GM18520 (cell line): Measurements from ENCODE around the gene OFD1.
A peak's percentile ranks its signal among the peaks of the same experiment; 100 is the strongest.

ENCODE experiments used
- ATAC-seq: cut with Tn5 transposase; IDR thresholded peaks from one replicate; pipeline ENCODE4 v1.9.1; 2021; ENCODE audit not compliant: unreplicated experiment

Gene OFD1

DNA sequence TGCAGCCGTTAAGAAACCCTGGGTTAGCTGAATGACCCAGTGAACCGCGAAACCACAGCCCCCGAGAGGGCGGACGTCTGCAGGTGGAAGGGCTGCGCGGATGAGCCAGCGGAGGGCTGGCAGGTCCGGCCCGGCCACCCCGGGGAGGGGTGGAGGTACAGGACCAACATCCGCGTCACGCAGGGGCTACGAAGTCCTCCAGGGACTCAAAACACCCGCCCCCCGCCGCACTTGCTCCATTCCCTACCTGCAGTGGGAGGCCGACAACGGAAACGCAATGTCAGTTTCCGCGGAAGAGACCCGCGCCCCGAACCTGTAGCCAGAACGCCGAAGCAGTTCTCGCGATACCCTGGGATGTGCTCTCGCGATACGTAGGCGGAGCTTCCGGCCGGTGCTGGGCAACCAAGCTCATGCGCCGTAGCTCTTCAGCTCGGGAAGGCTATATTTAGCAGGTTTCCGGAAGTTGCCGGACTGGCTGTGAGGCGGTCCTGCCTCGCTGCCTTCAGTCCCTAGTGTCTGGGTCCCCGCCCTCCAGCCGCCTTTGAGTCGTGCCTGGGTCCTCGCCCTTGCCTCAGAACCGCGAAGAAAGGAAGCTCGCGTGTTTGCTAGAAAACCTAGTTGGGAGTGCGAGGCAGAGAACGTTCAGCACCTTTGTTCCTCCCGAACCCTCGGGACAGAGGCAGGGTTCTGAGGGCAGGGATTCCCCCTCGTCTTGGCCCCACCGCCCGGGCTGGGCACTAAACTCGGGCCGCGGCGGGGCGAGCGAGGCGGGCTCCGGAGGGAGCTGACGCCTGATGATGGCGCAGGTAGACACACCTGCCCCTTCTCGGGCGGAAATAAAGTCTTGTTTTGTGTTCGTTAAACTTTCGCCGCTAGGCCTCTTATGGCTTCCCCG is at the start of gene OFD1, which contains the start of gene TRAPPC2:
TSS of gene OFD1 (plus strand) at position 471 of the 895 bp plus-strand sequence. CDS start at position 795, 324 bp downstream.
TSS of gene TRAPPC2 (minus strand) at position 343 of the 895 bp plus-strand sequence. CDS start 14,657 bp downstream, outside the sequence.
- peak; percentile 83 for ATAC-seq

DNA sequence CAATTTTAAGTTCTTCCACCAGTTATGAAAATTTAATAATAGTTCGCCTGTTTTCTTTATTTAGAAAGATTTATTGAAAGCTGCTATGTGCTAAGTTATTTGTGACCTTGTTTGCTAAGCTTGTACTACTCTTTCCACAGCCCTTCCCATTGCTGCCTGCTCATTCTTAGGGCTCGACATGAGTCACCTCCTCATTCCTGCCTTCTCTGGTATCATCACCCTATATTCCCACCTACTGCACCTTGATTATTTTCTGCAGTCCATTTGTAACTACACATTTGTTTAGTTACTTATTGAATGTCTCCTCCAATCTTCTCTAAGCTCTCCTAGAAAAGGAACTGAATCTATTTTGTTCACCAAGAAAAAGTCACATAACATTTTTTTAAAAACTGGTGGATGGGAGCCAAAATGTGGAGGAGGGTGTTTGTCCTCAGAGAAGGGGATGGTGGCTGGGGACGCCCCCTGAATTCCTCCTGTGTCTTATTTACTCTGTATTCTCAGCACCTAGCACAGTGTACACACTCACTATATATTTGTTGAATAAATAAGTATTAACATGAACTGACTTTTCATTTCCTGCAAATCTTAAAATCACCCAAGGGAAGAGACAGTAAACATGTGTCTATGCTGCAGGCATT is 49.3 kb upstream of the OFD1 start:
- no peak for ATAC-seq

DNA sequence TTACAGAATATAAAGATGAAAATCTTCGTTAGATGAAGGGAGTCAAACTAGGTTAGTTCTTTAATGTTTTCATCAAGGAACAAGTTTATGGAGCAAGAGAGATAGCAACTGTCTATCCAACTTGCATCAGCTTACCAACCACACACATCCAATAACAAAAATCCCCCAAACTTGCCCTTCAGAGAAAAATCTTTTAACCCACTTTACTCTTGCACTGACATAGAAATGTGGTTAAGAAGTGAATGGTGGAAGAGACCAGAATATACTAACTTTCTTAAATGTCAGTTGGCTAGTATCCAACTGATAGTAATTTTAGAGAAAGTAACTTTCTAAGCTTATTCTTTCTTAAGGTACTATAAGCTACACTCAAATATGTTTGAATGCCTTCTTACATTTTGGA is 47.3 kb upstream of the OFD1 start:
- ATAC-seq, result no peak

GRCh38 chrX:13688384-13688957 is 46.1 kb upstream of the OFD1 start:
- no peak for ATAC-seq

GRCh38 chrX:13688958-13689740 is 45.4 kb upstream of the OFD1 start, which contains the start of gene RAB9A:
TSS of gene RAB9A (plus strand) at chrX:13689128. CDS start at chrX:13708747, 19,619 bp downstream.
- ATAC-seq, result peak; percentile 57

DNA sequence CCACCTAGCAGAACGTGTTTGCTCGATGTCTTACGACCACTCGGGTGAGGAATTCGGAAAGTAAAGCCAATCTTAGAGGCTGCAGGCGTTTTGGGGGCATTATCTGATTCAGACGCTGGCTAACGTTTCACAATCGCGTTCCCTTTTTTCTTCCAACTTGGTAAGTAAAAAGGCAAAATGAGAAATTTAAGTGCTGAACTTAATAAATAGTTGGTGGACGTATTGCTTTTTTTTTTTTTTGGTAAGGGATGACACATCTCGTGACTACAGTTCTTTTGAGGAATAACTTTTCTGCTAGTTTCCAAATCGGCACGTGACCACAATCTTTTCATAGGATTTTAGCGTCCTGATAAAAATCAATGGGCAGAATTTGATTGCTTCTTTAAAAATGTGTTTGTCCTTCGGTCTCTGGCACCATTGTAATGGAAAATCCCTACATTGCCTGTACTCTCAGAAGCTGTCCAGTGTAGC is 44.8 kb upstream of the OFD1 start:
- no peak for ATAC-seq

DNA sequence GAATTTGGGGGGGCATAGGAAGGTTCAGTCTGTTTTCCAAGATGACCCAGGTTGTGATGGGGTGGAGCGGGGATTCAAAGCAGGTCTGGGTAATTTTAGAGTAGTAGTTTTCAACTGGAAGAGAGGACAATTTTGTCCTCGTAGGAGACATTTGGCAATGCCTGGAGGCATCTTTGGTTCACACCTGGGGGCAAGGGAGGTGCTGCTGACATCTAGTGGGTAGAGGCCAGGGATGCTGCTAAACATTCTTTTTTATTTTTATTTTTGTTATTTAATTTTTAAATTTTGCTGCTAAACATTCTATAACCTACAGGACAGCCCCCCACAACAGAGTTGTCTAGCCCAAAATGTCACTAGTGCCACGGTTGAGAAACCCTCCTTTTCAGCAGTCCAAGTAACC is 43.7 kb upstream of the OFD1 start:
- ATAC-seq, result no peak

GRCh38 chrX:13691841-13692371 is 42.6 kb upstream of the OFD1 start:
- no peak for ATAC-seq

DNA sequence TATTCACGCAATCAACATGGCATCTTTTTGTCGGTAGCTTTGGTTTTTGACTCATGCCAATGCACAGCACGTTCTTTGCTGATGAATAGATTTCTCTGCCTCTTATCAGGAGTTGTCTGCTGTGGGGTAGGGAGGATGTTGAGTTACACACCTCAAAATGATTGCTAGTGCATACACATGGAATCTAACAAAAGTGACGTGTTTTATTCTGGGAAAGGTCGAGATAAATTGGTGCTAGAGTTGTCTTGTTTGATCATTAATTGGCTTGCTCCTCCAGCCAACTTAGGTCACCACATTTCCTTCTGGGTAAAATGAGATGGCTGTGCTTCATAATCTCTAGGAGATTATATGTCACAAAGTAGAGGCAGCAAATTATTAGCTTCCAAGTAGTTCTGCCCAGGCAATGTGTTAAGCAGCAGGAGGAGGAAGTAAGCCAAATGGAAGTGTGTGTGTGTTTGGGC is 41.7 kb upstream of the OFD1 start:
- no peak for ATAC-seq

DNA sequence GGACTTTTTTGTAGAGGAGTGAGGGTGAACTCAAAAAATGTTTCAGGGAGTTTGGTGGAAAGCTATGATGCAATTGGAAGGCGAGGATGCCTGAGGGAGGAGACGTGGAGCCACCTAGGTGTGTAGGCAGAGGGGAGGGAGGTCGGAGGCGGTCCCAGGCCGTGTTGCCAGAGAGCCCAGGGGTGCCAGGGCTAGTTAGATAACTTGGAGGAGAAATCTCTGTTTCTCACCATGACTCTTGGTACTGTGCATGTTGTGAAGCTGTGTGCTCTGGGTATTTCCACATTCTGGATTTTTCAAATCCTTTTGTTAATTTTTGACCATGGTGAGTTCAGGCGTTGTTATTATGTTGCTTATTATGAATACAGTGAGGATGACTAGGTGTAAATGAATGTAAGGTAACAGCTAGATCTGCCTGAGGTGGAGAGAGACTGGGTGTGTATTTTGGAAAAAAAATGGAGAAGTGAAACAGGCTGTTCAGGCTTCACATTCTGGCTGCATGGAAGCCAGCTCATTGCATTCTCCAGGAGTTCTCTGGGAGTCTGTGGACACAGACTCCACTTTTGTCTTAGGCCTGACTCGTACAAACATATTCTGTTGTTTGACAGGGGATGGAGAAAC is 41.1 kb upstream of the OFD1 start:
- no peak for ATAC-seq

- ATAC-seq, result no peak
Observed at GRCh38 chrX:13694359-13694758, 40.2 kb upstream of the OFD1 start.

DNA sequence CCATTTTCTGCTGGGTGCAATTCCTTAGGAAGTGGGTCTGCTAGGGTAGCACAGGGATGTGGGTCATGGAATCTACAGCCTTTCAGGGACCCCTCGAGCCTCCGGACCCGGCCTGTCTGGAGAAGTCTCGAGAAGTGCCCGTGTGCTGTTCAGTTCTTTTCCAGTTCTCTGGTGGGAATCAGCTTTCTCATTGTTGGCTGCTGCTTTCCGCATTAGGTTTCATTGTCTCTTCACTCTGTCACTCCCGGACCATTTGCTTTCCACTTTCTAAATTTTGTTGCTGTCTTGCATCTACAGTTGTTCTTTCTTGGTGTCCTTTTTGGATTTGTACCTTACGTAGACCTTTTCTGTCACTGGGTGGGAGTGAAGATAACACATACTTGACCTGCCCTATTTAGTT is 39.6 kb upstream of the OFD1 start:
- ATAC-seq, result no peak

DNA sequence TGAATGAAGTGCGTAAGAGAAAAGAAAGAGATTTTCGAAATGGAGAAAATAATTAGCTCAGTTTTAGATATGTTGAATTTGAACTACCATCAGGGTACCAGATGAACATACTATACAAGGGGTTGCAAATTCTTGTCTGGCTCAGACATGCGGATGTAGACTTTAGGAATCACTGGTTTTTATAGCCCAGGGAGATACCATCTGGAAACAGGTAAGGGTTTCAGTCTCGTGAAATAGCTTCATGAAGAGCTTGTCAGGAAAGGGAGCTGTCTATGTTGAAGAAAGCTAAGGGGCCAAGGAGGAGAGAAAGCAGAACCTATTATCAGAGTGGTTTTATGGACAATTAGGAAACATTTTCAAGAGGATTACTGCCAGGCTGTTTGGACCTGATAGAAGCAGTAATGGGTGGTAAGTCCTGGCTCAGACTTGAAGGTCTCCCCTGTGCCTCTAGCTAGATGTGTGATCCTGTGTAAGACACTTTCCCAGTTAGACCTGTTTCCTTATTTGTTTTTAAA is 38.9 kb upstream of the OFD1 start:
- no peak for ATAC-seq

DNA sequence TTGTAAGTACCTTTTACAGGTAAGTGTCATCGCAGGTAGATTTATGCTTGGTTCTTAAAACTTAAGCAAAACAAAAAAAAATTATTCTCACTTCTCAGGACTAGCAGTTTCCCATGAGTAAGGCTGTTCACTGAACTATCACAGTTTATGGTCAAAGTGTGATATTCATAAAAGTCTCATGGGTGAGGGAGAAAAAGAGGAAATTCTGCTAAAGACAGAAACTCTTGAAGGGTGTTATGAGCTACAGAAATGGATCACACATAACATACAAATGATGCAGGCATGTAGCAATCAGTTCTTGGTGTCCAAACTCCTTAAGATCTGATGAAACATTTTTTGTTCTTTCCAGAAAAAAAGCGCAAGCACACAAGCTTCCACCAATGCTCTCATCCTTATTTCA is 37.1 kb upstream of the OFD1 start:
- ATAC-seq, result peak; percentile 72

DNA sequence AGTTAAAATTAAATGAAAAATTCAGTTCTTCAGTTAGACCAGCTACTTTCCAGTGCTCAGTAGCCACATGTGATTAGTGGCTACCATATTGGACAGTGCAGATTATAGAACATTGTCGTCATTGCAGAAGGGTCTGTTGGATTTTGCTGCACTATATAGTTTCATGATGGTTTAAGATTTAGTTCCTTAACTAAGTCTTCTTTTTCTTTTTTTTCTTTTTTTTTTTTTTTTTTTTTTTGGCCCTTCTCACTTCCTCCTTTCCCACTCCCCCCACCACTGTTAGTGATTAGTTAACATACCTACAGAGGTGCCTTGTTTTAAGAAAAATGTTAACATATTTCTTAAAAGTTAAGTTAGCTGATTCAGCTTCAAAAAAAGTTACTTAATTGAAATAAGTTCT is 36.6 kb upstream of the OFD1 start:
- no peak for ATAC-seq

GRCh38 chrX:13698432-13698831 is 36.1 kb upstream of the OFD1 start:
- ATAC-seq, result no peak

DNA sequence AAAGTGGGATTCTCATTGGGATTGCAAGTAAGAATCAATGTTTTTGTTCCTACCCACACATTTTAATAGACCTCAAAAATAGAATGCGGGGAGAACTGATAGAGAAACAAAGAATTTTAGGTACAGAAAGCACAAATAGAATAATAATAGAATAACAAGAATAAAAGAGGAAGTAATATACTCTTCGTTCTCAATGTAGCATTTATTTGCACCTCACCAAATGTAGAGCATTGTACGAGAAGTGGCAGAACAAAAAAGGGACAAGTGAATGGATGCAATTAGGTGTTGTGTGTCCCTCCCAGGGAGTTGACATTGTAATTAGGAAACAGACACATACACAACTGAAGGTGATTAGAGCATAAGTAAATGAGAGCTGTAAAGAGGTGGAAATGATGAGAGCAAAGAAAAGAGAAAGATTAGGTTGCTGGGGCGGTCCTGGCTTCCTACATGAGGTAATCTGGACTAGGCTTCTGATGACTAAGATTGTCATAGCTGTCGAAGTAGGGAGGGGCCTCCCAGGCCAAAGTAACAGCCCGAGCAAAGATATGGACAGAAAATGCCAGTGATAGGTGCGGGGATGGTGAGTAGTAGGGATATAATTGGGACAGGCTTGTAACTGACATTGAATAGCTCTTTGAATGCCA is 35.2 kb upstream of the OFD1 start:
- no peak for ATAC-seq

DNA sequence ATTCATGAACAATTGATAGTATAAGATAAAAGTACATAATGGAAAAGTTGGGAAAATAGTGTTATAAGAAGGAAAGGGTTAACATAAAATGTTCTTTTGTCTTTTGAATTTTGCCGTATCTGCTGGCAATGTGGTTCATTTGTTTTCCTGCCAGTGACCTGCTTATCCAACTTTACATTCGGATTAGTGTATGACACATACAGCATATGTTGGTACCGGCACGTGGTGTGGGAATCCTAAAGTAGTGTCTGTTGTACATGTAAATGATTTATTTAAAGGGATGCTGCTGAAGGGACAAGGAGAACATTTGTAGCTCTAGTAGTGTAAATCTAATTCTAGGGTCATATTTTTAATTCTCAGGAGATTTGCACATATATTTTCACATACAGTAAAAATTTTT is 34.2 kb upstream of the OFD1 start:
- ATAC-seq, result no peak

DNA sequence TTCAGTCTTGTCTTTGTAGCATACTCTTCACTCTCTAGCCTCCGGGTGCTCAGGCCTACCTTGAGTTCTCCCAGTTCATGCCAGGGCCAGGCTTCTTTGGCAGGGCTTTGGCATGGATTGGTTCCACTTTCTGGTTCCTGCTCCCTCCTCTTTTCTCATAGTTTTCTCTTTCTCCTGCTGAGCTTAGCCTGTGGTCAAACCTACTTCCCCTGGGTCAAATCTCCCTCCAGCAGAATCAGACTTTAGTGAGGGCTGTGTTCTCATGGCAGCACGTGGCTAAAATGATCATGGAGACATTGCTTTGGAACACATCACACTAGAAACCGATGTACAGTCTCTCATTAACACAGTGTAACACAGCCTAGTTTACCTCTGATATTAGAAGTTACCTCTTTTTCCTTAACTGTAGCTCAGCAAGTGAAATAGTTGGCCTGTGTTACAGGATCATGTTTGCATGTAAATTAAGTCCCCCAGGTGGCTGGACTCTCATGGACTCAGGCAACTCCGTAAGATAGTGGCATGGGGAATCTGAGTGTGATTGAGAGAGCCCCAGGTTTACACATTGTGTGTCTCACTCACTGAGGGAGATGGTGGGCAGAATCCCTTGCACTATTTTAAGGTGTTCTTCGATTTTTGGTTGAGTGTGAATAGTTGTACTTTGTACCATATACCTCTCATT is 32.3 kb upstream of the OFD1 start:
- ATAC-seq, result no peak
